Mucosa of descending colon (tissue), 3 donors: ENCODE data around the gene PKNOX2. TPM values are rescaled to one million over a fixed set of nuclear protein-coding genes. Genes with fewer than 3 reads are reported as not detected.

Experiments
- ATAC-seq: fragments of 200-7000 bp; cut with Tn5 transposase; one replicate; pipeline ENCODE4 v1.9.1; 2020; ENCODE audit warnings: mild to moderate bottlenecking, moderate library complexity
- DNase-seq, 3 donors: peaks; one replicate each; pipeline ENCODE4 v3.0.0-alpha.2; 2020
- H3K36me3 ChIP-seq: fragments of 200-600 bp; one replicate; pipeline ENCODE4 v1.8.0; 2021; ENCODE audit warnings: low read depth, mild to moderate bottlenecking
- H3K4me1 ChIP-seq: fragments of 200-600 bp; one replicate; pipeline ENCODE4 v1.8.0; 2021; ENCODE audit warnings: low read depth, mild to moderate bottlenecking
- H3K4me3 ChIP-seq: fragments of 200-600 bp; one replicate; pipeline ENCODE4 v1.8.0; 2021; ENCODE audit warnings: mild to moderate bottlenecking
- H3K9me3 ChIP-seq: fragments of 200-600 bp; one replicate; pipeline ENCODE4 v1.8.0; 2021; ENCODE audit warnings: mild to moderate bottlenecking
- intact Hi-C, 2 donors: fragments of 100-400 bp; cut with DNase I in 1 of 2; cut with micrococcal nuclease in 1 of 2; formaldehyde crosslinking; loops; one replicate each; pipeline versions ENCODE4 v1.11.0 to v1.11.1; 2022; cut with DNase I, micrococcal nuclease
- total RNA-seq, 3 donors: library from RNA; stranded (reverse); fragmentation: NEBNext Ultra II Directional in 2 of 3; extraction: Animal tissue kit (Norgen Biotek cat#: 25700) in 2 of 3; gene quantifications; one replicate each; pipeline versions ENCODE4 v1.2.1 to v1.2.4, GENCODE V29; 2021 to 2023
- TF ChIP-seq, protein P1 (sequence below): fragments of 200-600 bp; IDR thresholded peaks from one replicate; pipeline ENCODE4 v1.8.0; 2022; ENCODE audit warnings: antibody characterized with exemption, mild to moderate bottlenecking
- donor health status: DM: no; HTN: no; CAD: no; lungs with moderate emphysema.
- donor health status: DM: no; HTN: no; CAD: no.
- donor health status: DM: no; HTN: yes; CAD: no.

The PKNOX2 gene
- total RNA-seq, 3 donors from 2014 or later = 1.5 to 4.0 (median 1.9) TPM

GRCh38 chr11:125382822-125383221, 218.3 kb downstream of the PKNOX2 start:
- Histone ChIP-seq H3K4me1 (no peaks in the 10 kb centered on the region), H3K9me3 (no peaks in the 10 kb centered on the region), H3K4me3 (no peak overlapping the region), H3K36me3 (no peaks in the 10 kb centered on the region)
- TF ChIP-seq, protein P1, sequence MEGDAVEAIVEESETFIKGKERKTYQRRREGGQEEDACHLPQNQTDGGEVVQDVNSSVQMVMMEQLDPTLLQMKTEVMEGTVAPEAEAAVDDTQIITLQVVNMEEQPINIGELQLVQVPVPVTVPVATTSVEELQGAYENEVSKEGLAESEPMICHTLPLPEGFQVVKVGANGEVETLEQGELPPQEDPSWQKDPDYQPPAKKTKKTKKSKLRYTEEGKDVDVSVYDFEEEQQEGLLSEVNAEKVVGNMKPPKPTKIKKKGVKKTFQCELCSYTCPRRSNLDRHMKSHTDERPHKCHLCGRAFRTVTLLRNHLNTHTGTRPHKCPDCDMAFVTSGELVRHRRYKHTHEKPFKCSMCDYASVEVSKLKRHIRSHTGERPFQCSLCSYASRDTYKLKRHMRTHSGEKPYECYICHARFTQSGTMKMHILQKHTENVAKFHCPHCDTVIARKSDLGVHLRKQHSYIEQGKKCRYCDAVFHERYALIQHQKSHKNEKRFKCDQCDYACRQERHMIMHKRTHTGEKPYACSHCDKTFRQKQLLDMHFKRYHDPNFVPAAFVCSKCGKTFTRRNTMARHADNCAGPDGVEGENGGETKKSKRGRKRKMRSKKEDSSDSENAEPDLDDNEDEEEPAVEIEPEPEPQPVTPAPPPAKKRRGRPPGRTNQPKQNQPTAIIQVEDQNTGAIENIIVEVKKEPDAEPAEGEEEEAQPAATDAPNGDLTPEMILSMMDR = no peak
- intact Hi-C loops = no loop called here
- no peak for ATAC-seq
- no peak for DNase-seq

GRCh38 chr11:125384825-125385224, 220.3 kb downstream of the PKNOX2 start:
- ATAC-seq (no peak), DNase-seq (no peak)
- TF ChIP-seq, protein P1 = no peak
- Histone ChIP-seq H3K4me3 (no peak overlapping the region), H3K36me3 (no peaks in the 10 kb centered on the region), H3K4me1 (no peaks in the 10 kb centered on the region), H3K9me3 (no peaks in the 10 kb centered on the region)
- intact Hi-C loops = no loop called here

- no peak for ATAC-seq
- Histone ChIP-seq H3K9me3 (no peaks in the 10 kb centered on the region), H3K4me3 (no peak overlapping the region), H3K36me3 (no peaks in the 10 kb centered on the region), H3K4me1 (no peaks in the 10 kb centered on the region)
- intact Hi-C loops = no loop called here
- TF ChIP-seq, protein P1 = no peak
- DNase-seq = no peak
These were observed 223.3 kb downstream of the PKNOX2 start for GRCh38 chr11:125387901-125388300.

DNA sequence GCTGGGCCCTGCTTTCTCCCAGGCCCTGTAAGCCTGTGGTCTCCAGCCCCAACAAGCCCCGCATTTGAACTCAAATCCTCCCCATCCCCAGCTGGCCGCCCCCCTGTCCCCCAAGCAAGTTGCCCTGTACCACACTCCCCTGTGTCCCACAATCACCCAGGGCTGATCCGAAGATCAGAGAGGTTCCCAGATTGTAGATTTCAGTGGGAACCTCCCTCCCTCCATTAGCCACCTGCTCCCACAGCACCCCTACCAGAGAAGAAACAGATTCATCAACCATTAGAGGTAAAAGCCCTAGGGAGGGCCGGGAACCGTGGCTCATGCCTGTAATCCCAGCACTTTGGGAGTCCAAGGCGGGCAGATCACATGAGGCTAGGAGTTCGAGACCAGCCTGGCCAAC, 224.1 kb downstream of the PKNOX2 start:
- Histone ChIP-seq H3K36me3 (no peaks in the 10 kb centered on the region), H3K9me3 (no peaks in the 10 kb centered on the region), H3K4me3 (no peak overlapping the region), H3K4me1 (no peaks in the 10 kb centered on the region)
- intact Hi-C loops = no loop called here
- TF ChIP-seq, protein P1 = no peak
- no peak for DNase-seq
- ATAC-seq = no peak

- Histone ChIP-seq H3K9me3 (no peaks in the 10 kb centered on the region), H3K4me1 (no peaks in the 10 kb centered on the region), H3K4me3 (no peak overlapping the region), H3K36me3 (no peaks in the 10 kb centered on the region)
- intact Hi-C loops = no loop called here
- TF ChIP-seq, protein P1 = no peak
- ATAC-seq (no peak), DNase-seq (no peak)
These were observed 225.0 kb downstream of the PKNOX2 start for GRCh38 chr11:125389339-125390166.
